BLaER1 treated with 17β-estradiol and CSF1 and Interleukin-3, amounts not matched to agents 10 nM and 100 nM (cell line): ENCODE results near the gene KMT5C.

ENCODE experiments used
- H3K27ac ChIP-seq, 11 experiments: shearing (Covaris generic); formaldehyde crosslinking; 2 replicates each; pipeline ENCODE4 v1.8.1; 2022
- H3K27me3 ChIP-seq, 11 experiments: shearing (Covaris generic); formaldehyde crosslinking; 2 replicates each; pipeline ENCODE4 v1.8.1; 2022
- H3K36me3 ChIP-seq, 11 experiments: shearing (Covaris generic); formaldehyde crosslinking; 2 replicates each; pipeline ENCODE4 v1.8.1; 2022
- H3K4me1 ChIP-seq, 10 experiments: shearing (Covaris generic); formaldehyde crosslinking; 2 replicates each; pipeline ENCODE4 v1.8.1; 2022
- H3K4me2 ChIP-seq, 11 experiments: shearing (Covaris generic); formaldehyde crosslinking; 2 replicates each; pipeline ENCODE4 v1.8.1; 2022
- H3K4me3 ChIP-seq, 10 experiments: shearing (Covaris generic); formaldehyde crosslinking; 2 replicates each; pipeline ENCODE4 v1.8.1; 2022
- H3K9ac ChIP-seq, 11 experiments: shearing (Covaris generic); formaldehyde crosslinking; 2 replicates each; pipeline ENCODE4 v1.8.1; 2022
- H3K9me3 ChIP-seq, 11 experiments: shearing (Covaris generic); formaldehyde crosslinking; replicated peaks in 1 of 11; 2 replicates each; pipeline ENCODE4 v1.8.1; 2022
- H4K20me1 ChIP-seq, 11 experiments: shearing (Covaris generic); formaldehyde crosslinking; 2 replicates each; pipeline ENCODE4 v1.8.1; 2022
- Cebpa-rat ChIP-seq, 11 experiments: shearing (Covaris generic); IDR thresholded peaks; 2 replicates each; pipeline ENCODE4 v1.8.1; 2022

The KMT5C gene

GRCh38 chr19:55339105-55339888, at the start of gene KMT5C:
Gene KMT5C (plus strand): TSS chr19:55339876. CDS start chr19:55341937, 2,061 bp downstream.
- H3K27me3 ChIP-seq: no peaks in the 10 kb centered on the region
- H3K36me3 ChIP-seq: peaks cover 16 to 28% (median 22%) of the 10 kb centered on the region in 11 experiments; a peak in 21 of 22 replicates
- peaks cover 6 to 27% (median 8%) of the 10 kb centered on the region in 11 experiments; a peak in 14 of 22 replicates for H4K20me1 ChIP-seq
- H3K9ac ChIP-seq: peak within 1 kb of the TSS; percentile 84 to 94 (median 90)
- H3K4me3 ChIP-seq: peak within 1 kb of the TSS; percentile 68 to 85 (median 77)
- H3K4me1 ChIP-seq: peaks cover 26 to 53% (median 47%) of the 10 kb centered on the region in 10 experiments
- no peaks in the 10 kb centered on the region for H3K9me3 ChIP-seq
- no peak for TF ChIP-seq Cebpa-rat (IDR thresholded peaks at IDR 0.05)
- H3K4me2 ChIP-seq: peak within 1 kb of the TSS; percentile 97 to 100 (median 99)
- H3K27ac ChIP-seq: peak within 1 kb of the TSS; percentile 84 to 96 (median 90)

GRCh38 chr19:55297267-55297666, 42.4 kb upstream of the KMT5C start:
- Histone ChIP-seq H3K4me1 (peaks cover 1 to 12% (median 10%) of the 10 kb centered on the region in 10 experiments; a peak in 17 of 20 replicates), H3K27me3 (no peaks in the 10 kb centered on the region), H4K20me1 (no peaks in the 10 kb centered on the region), H3K9me3 (no peaks in the 10 kb centered on the region), H3K4me3 (no peak overlapping the region), H3K4me2 (no peak overlapping the region), H3K9ac (no peak overlapping the region), H3K27ac (no peak overlapping the region), H3K36me3 (peaks cover 0 to 48% (median 28%) of the 10 kb centered on the region in 11 experiments; a peak in 17 of 22 replicates)
- no peak for TF ChIP-seq Cebpa-rat (IDR thresholded peaks at IDR 0.05)

- TF ChIP-seq Cebpa-rat (IDR thresholded peaks at IDR 0.05): no peak
- Histone ChIP-seq H3K36me3 (peaks cover 0 to 43% (median 35%) of the 10 kb centered on the region in 11 experiments; a peak in 17 of 22 replicates), H3K4me3 (no peak overlapping the region)
Measured at GRCh38 chr19:55299991-55300390, 39.7 kb upstream of the KMT5C start.

DNA sequence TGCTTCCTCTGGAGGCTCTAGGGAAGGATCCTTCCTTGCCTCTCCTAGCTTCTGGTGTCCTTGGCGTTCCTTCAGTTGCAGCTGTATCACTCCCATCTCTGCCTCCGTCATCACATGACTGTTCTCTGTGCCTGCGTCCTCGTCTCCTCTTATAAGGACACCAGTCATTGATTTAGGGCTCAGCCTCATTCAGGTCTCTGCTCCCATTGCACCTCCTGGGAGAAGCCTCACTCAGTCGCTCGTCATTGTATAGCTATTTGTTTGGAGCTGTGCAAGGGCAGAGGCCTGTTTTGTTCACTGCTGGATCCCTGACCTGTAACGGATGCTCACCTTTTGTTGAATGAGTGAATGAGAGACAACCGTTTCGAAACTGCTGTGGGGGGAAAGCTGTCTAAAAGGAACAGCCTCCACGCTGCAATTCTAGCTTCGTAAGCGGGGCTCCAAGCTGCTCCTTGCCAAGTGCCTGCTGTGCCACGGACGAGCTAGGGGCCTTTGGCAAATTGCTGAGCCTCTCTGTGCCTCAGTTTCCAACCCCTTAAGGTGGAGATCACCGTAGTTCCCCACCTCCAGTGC, 38.7 kb upstream of the KMT5C start:
- Histone ChIP-seq H4K20me1 (no peaks in the 10 kb centered on the region), H3K9ac (peak overlapping the region in 6 of 11 experiments; percentile 61 to 78 (median 76); a peak in 8 of 22 replicates), H3K27ac (peak overlapping the region in 5 of 11 experiments; percentile 58 to 72 (median 64); a peak in 4 of 22 replicates), H3K9me3 (no peaks in the 10 kb centered on the region), H3K4me2 (peak overlapping the region; percentile 74 to 97 (median 86); a peak in 21 of 22 replicates), H3K4me1 (peaks cover 15 to 43% (median 25%) of the 10 kb centered on the region in 10 experiments; a peak in 19 of 20 replicates), H3K27me3 (no peaks in the 10 kb centered on the region), H3K36me3 (peaks cover 0 to 41% (median 30%) of the 10 kb centered on the region in 11 experiments; a peak in 20 of 22 replicates), H3K4me3 (peak overlapping the region in 3 of 10 experiments; percentile 57 to 64 (median 59); a peak in 3 of 20 replicates)
- TF ChIP-seq Cebpa-rat (IDR thresholded peaks at IDR 0.05): no peak

More at GRCh38 chr19:55299991-55300390, 39.7 kb upstream of the KMT5C start:
- H3K4me2 ChIP-seq: no peak overlapping the region
- H4K20me1 ChIP-seq: no peaks in the 10 kb centered on the region
- no peak overlapping the region for H3K27ac ChIP-seq
- H3K9ac ChIP-seq: no peak overlapping the region
- H3K9me3 ChIP-seq: no peaks in the 10 kb centered on the region
- H3K27me3 ChIP-seq: no peaks in the 10 kb centered on the region
- H3K4me1 ChIP-seq: peaks cover 8 to 33% (median 22%) of the 10 kb centered on the region in 10 experiments; a peak in 19 of 20 replicates

DNA sequence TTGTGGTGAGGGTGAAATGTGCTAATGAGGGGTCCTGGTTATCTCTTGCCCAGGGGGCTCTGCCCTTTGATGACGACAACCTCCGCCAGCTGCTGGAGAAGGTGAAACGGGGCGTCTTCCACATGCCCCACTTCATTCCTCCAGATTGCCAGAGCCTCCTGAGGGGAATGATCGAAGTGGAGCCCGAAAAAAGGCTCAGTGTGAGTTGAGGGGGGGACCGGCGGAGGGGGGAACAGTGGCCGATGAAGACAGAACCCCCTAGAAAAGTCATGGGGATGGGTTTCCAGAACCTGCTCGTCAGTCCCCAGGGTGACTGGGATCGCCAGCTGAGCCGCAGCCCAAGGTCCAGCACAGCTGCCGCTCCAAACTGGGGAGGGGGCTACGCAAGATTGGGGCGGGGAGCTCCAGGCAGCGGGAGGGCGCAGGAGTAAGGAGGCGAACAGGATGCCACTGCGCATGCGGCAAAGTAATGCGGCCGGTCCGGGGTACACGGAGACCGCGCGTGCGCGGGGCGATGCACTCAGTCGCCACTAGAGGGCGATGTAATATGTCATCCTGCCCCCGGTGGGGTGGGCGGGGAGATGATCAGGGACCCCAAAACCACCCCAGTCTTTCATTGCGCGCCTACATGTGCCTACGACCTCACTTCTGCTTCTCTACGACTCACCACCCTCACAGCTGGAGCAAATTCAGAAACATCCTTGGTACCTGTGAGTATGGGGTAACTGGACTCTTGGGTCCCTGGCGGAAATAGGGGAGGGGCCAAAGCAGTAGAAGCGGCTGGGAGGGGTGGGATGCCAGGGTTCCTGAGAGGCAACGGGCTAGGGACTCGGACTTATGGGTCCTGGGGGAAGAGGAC, 38.0 kb upstream of the KMT5C start:
- peak overlapping the region; percentile 59 to 80 (median 75) for H3K9ac ChIP-seq

GRCh38 chr19:55302318-55302703, 37.4 kb upstream of the KMT5C start:
- Histone ChIP-seq H3K36me3 (peaks cover 7 to 49% (median 42%) of the 10 kb centered on the region in 11 experiments), H3K27me3 (no peaks in the 10 kb centered on the region), H3K27ac (peak overlapping the region; percentile 53 to 77 (median 61); a peak in 20 of 22 replicates), H4K20me1 (no peaks in the 10 kb centered on the region), H3K4me2 (peak overlapping the region; percentile 74 to 97 (median 86)), H3K9me3 (no peaks in the 10 kb centered on the region), H3K4me1 (peaks cover 15 to 53% (median 29%) of the 10 kb centered on the region in 10 experiments; a peak in 19 of 20 replicates), H3K4me3 (peak overlapping the region; percentile 46 to 71 (median 58)), H3K9ac (peak overlapping the region; percentile 59 to 80 (median 75))
- no peak for TF ChIP-seq Cebpa-rat (IDR thresholded peaks at IDR 0.05)

More for the DNA sequence above, 38.0 kb upstream of the KMT5C start:
- Histone ChIP-seq H4K20me1 (no peaks in the 10 kb centered on the region), H3K27me3 (no peaks in the 10 kb centered on the region), H3K4me1 (peaks cover 15 to 50% (median 28%) of the 10 kb centered on the region in 10 experiments; a peak in 19 of 20 replicates), H3K27ac (peak overlapping the region; percentile 53 to 77 (median 61); a peak in 21 of 22 replicates), H3K36me3 (peaks cover 2 to 45% (median 37%) of the 10 kb centered on the region in 11 experiments; a peak in 21 of 22 replicates), H3K4me2 (peak overlapping the region; percentile 74 to 97 (median 86)), H3K9me3 (no peaks in the 10 kb centered on the region), H3K4me3 (peak overlapping the region; percentile 46 to 71 (median 58))
- no peak for TF ChIP-seq Cebpa-rat (IDR thresholded peaks at IDR 0.05)

- 0 out of 22 replicates have a peak overlapping the region, but pooled peaks of 1 of the 11 experiments have one; percentile 22 for H3K27ac ChIP-seq
Measured at GRCh38 chr19:55303477-55303876, 36.2 kb upstream of the KMT5C start.

More at GRCh38 chr19:55303477-55303876, 36.2 kb upstream of the KMT5C start:
- Histone ChIP-seq H3K9ac (peak overlapping the region in 6 of 11 experiments; percentile 24 to 75 (median 38); a peak in 4 of 22 replicates), H3K27me3 (no peaks in the 10 kb centered on the region), H3K4me2 (peak overlapping the region in 3 of 11 experiments; percentile 24 to 97 (median 86); a peak in 3 of 22 replicates), H3K9me3 (no peaks in the 10 kb centered on the region), H4K20me1 (no peaks in the 10 kb centered on the region), H3K4me3 (no peak overlapping the region), H3K4me1 (peaks cover 15 to 53% (median 29%) of the 10 kb centered on the region in 10 experiments; a peak in 19 of 20 replicates), H3K36me3 (peaks cover 7 to 57% (median 40%) of the 10 kb centered on the region in 11 experiments)
- TF ChIP-seq Cebpa-rat (IDR thresholded peaks at IDR 0.05): no peak
